Stimulated activated CD4-positive, alpha-beta T cell treated with anti-CD3 and anti-CD28 coated beads, Interleukin-15, amount 100 ng/mL, for 24 hours (primary cell): ENCODE measurements around the gene ESM1.
A peak's percentile ranks its signal among the peaks of the same experiment; 100 is the strongest.

Experiments used
- DNase-seq: peaks from one replicate; pipeline ENCODE4 v3.0.0-alpha.2; 2020

Gene ESM1

GRCh38 chr5:54981928-54982327 lies 3.5 kb downstream of the ESM1 start:
- no peak for DNase-seq

GRCh38 chr5:54975701-54976100 lies 9.7 kb downstream of the ESM1 start:
- DNase-seq: no peak

DNA sequence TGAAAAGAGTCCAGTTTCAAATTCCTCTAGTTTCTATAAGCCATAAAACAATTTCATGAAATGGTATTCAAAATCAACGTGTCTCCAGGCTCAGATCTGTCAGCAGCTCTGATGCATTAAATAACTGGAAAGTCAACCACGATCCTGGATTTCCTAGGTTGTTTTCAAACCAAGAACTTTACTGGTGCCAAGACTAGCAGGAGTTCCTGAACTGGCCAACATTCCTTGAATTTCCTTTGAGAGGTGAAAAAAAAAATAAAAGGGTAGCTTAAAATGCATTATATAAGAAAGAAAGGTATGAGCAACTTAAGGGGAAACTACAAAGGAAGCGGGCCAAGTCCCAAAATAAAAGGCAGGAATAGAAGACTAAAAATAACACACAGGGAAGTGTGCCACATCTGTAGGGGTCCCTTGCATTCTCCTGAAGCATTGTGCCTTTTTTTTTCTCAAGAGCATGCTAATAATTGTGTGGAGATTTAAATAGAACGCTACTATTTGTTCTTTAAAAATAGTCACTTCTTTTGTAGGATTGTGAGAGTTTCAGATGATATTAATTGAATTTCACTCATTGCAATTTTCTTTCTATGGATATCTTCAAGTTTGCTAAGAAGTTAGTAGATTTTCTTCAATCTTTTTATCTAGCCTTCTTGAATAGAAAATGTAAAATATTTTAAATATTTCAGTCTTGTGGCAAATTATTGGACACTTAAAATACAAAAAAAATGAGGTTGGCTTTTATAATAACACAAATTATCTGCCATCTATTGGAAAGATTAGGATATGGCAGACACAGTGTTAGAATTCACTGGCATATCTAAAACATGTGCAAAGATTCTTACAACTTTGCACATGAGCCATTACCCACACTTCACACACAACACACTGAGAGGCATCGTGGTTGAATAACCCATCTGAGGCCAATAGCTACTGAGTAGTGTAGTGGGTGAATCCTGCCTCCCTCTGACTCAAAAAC lies 15.3 kb downstream of the ESM1 start:
- DNase-seq: no peak

- no peak for DNase-seq
Observed at GRCh38 chr5:54969242-54969641, 16.2 kb downstream of the ESM1 start.

DNA sequence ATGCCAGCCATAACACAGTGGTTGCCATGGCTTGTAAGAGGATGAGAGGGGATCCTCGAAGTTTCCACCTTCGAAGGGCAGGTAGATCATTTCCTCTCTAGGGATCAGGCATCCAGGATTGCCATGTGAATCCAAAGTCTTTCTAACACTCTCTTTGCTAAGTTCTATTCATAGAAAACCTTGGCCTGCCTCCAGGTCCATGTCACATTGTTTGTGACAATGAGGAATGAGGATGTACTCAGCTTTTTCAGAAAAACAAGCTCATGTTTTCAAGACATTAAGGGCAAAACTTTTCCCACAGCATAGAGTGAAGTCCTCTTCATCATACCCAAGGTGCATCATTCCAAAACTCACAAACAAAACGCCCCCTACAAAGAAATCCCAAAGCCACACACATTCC lies 19.6 kb downstream of the ESM1 start:
- no peak for DNase-seq

DNA sequence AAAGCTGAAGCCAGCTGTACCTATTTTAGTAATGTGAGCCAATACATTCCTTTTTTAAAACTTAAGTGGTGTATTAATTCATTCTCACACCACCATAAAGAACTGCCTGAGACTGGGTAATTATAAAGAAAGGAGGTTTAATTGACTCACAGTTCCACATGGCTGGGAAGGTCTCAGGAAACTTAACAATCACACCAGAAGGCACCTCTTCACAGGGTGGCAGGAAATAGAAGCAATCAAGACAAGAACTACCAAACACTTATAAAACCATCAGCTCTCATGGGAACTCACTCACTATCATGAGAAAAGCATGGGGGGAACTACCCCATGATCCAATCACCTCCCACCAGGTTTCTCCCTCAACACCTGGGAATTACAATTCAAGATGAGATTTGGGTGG lies 21.0 kb downstream of the ESM1 start:
- no peak for DNase-seq

- DNase-seq: peak; percentile 64
Observed at GRCh38 chr5:54959673-54960418, 25.5 kb downstream of the ESM1 start.

GRCh38 chr5:54956922-54957321 lies 28.5 kb downstream of the ESM1 start:
- no peak for DNase-seq

DNA sequence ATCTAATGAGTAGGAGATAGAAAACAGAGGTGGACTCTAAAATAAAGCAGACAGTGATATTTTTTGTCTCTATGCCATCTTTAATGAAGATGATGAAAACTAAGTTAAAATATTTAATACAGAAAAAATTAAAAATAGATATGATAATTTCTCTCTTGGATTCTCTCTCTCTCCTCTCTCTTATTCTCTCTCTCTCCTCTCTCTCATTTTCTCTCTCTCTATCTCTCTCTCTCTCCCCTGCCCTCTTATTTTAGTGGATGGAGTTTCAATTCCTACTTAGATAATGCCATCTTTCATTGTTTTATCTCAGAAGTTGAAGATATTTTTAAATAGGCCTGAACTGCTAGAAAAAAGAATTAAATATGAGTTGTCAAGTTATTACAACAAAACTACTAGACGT lies 38.2 kb downstream of the ESM1 start:
- no peak for DNase-seq

- no peak for DNase-seq
Observed at GRCh38 chr5:54946306-54946819, 39.0 kb downstream of the ESM1 start.

GRCh38 chr5:54944364-54944763 lies 41.0 kb downstream of the ESM1 start:
- DNase-seq: peak; percentile 31

DNA sequence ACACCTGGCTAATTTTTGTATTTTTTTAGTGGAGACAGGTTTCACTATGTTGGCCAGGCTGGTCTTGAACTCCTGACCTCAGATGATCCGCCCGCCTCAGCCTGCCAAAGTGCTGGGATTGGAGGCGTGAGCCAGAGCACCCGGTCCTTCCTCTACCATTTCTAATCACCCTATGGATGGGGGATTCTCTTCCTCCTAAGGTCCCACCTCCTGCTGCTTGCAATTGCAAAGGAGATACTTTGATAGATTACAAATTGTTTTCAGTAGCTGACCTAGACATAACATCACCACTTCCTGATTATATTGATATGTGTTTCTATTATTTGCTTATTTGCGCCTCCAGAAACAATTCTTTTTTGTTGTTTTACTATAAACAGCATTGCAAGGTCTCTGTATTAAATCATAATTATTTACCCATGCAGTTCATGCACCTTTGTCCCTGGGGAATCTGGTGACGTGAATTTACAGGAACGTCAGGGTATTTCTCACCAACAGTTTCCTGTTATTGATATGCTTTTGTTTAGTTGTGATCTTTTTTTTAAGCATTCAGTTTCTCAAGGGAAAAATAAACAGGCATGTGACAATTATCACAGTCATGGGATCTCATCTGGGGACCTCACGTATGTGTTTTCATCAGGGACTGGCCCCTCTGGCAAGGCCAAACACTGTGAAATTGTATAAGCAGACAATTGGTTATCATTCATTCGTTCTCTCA lies 43.2 kb downstream of the ESM1 start:
- DNase-seq: no peak

DNA sequence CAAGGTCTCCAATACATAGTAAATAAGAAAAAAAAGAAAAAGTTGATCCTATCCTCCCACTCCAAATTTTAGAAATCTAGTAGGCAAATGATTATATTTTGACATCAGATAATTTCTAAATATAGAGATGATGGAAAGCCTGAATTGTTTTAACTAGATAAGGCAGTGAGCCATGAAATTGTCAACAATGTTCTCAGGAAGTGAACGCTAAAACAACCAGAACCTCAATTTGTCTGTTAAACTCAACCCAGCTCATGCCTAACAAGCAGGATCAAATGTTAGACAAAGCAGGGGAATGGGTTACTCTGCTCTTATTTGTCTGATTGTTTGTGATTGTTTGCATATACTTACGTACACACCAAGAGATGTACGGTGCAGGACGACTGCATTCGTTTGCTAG lies 49.2 kb downstream of the ESM1 start:
- DNase-seq: no peak

GRCh38 chr5:54932789-54933188 lies 52.6 kb downstream of the ESM1 start:
- DNase-seq: no peak

DNA sequence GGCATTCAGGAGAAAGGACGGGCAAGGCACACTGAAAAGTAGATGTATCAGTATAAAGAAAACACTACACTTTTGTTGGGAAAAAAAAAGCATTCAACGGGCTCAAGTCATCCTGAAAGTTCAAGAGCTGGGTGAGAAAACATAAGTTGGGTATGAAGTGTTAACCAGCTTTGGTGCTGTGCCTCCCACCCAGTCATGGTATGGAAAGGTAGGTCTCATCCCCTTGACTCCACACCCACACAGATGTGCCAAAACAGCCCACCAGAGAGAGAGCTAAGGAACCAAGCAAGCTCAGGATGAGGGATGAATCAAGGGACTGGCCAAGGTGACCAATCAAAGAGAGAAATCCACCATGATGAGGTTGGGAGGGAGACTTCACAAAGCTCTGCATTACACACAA lies 54.7 kb downstream of the ESM1 start:
- peak; percentile 18 for DNase-seq
